ENCODE measurements around the gene USP14. TPM values are rescaled to one million over a fixed set of nuclear protein-coding genes. Genes with fewer than 3 reads are reported as not detected.

Gene USP14
- polyA plus RNA-seq, 3 donors = 8.1 to 22.4 (median 17.5) TPM

DNA sequence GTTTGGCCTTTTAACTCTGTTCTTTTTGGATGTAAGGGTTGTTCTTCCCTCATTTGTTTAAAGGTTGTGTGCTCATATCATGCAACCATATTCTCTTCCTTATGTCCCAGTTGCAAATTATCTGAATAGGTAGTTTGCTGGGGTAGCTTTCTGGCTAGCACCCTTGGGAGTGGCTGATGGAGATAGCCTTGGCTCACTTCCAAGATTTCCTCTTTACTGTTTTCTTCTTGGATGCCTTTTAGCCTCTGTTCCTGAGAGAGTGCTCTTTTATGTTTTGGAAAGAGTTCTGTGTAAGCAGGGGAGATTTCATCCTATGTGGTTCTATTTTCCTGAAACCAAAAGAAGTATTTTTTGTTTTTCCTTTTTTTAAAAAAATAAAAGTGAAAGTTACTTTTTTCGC, 25.4 kb downstream of the USP14 start:
- H2AFZ ChIP-seq (ENCODE audit: insufficient read depth, low read depth, low read length, poor library complexity, severe bottlenecking) = no peak overlapping the region
- TF ChIP-seq, protein P1, sequence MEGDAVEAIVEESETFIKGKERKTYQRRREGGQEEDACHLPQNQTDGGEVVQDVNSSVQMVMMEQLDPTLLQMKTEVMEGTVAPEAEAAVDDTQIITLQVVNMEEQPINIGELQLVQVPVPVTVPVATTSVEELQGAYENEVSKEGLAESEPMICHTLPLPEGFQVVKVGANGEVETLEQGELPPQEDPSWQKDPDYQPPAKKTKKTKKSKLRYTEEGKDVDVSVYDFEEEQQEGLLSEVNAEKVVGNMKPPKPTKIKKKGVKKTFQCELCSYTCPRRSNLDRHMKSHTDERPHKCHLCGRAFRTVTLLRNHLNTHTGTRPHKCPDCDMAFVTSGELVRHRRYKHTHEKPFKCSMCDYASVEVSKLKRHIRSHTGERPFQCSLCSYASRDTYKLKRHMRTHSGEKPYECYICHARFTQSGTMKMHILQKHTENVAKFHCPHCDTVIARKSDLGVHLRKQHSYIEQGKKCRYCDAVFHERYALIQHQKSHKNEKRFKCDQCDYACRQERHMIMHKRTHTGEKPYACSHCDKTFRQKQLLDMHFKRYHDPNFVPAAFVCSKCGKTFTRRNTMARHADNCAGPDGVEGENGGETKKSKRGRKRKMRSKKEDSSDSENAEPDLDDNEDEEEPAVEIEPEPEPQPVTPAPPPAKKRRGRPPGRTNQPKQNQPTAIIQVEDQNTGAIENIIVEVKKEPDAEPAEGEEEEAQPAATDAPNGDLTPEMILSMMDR (IDR thresholded peaks at IDR 0.05) = no peak
- H3K9me3 ChIP-seq (replicated peaks in 1 of 2; ENCODE audit: control insufficient read depth in 1 of 2, insufficient read depth in 1 of 2, low read length in 2 of 2) = no peaks in the 10 kb centered on the region
- H3K4me3 ChIP-seq (replicated peaks in 1 of 3; ENCODE audit: low read depth in 2 of 3, low read length in 3 of 3) = no peak overlapping the region
- Mint-ChIP-seq H3K4me3 (no peak overlapping the region), H3K27me3 (ENCODE audit: low read depth in 3 of 3) (peaks cover 0 to 1% (median 0%) of the 10 kb centered on the region in 3 donors), H3K36me3 (peaks cover 46 to 72% of the 10 kb centered on the region in 2 donors), H3K4me1 (no peaks in the 10 kb centered on the region), H3K9me3 (no peaks in the 10 kb centered on the region), H3K27ac (peak overlapping the region in 3 of 7 donors; percentile 7 to 74 (median 54))
- H3K4me1 ChIP-seq (ENCODE audit: control insufficient read depth in 1 of 2, insufficient read depth in 2 of 2, low read length in 2 of 2) = no peaks in the 10 kb centered on the region
- intact Hi-C loops (cut with micrococcal nuclease) = no loop called here
- H3K9ac ChIP-seq (ENCODE audit: insufficient read depth, low read length, poor library complexity, severe bottlenecking) = no peak overlapping the region
- no peak overlapping the region for H3K27ac ChIP-seq (ENCODE audit: low read depth in 1 of 2, low read length in 2 of 2)
- DNase-seq = no peak
- WGBS (ENCODE audit: insufficient coverage) = no CpG with 5 or more reads among the region's 1 CpG
- peaks cover 10% of the 10 kb centered on the region for H3K79me2 ChIP-seq (ENCODE audit: insufficient read depth, low read length)
- H3K27me3 ChIP-seq (ENCODE audit: control insufficient read depth in 2 of 2, insufficient read depth in 2 of 2, low read length in 2 of 2) = no peaks in the 10 kb centered on the region
- peaks cover 31 to 69% of the 10 kb centered on the region in 2 donors for H3K36me3 ChIP-seq (replicated peaks in 1 of 2; ENCODE audit: control insufficient read depth in 1 of 2, insufficient read depth in 2 of 2, low read length in 2 of 2)
- no peaks in the 10 kb centered on the region for H4K20me1 ChIP-seq (ENCODE audit: insufficient read depth, low read length)
- H3K4me2 ChIP-seq (replicated peaks; ENCODE audit: extremely low read depth, low read length, poor library complexity, severe bottlenecking) = no peak overlapping the region

DNA sequence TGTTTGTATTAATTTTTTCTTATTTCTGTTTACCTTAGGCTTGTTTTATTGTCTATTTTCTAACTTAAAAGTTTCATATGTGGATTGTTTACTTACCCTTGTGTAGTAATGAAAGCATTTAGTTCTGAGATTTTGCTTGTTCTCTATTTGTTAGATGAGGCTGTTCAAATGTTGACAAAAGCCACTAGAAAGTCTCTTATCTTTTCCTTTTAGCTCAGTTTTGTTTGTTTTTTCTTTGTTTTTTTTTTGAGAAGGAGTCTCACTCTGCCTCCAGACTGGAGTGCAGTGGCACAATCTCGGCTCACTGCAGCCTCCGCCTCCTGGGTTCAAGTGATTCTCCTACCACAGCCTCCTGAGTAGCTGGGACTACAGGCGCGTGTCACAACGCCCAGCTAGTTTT, 30.9 kb downstream of the USP14 start:
- Mint-ChIP-seq H3K27ac (peak overlapping the region in 1 of 7 donors; percentile 21), H3K9me3 (no peaks in the 10 kb centered on the region), H3K4me3 (no peak overlapping the region), H3K27me3 (ENCODE audit: low read depth in 3 of 3) (peaks cover 0 to 1% (median 0%) of the 10 kb centered on the region in 3 donors), H3K36me3 (peaks cover 35 to 53% of the 10 kb centered on the region in 2 donors), H3K4me1 (peaks cover 6% of the 10 kb centered on the region)
- Histone ChIP-seq H3K4me3 (replicated peaks in 1 of 3; ENCODE audit: low read depth in 2 of 3, low read length in 3 of 3) (no peak overlapping the region), H3K9me3 (replicated peaks in 1 of 2; ENCODE audit: control insufficient read depth in 1 of 2, insufficient read depth in 1 of 2, low read length in 2 of 2) (no peaks in the 10 kb centered on the region), H3K4me1 (ENCODE audit: control insufficient read depth in 1 of 2, insufficient read depth in 2 of 2, low read length in 2 of 2) (no peaks in the 10 kb centered on the region), H3K9ac (ENCODE audit: insufficient read depth, low read length, poor library complexity, severe bottlenecking) (no peak overlapping the region), H3K4me2 (replicated peaks; ENCODE audit: extremely low read depth, low read length, poor library complexity, severe bottlenecking) (no peak overlapping the region), H4K20me1 (ENCODE audit: insufficient read depth, low read length) (no peaks in the 10 kb centered on the region), H3K36me3 (replicated peaks in 1 of 2; ENCODE audit: control insufficient read depth in 1 of 2, insufficient read depth in 2 of 2, low read length in 2 of 2) (peaks cover 14 to 31% of the 10 kb centered on the region in 2 donors), H3K27ac (ENCODE audit: low read depth in 1 of 2, low read length in 2 of 2) (no peak overlapping the region), H3K79me2 (ENCODE audit: insufficient read depth, low read length) (peaks cover 18% of the 10 kb centered on the region), H2AFZ (ENCODE audit: insufficient read depth, low read depth, low read length, poor library complexity, severe bottlenecking) (no peak overlapping the region), H3K27me3 (ENCODE audit: control insufficient read depth in 2 of 2, insufficient read depth in 2 of 2, low read length in 2 of 2) (no peaks in the 10 kb centered on the region)
- DNase-seq = no peak
- no CpG with 5 or more reads among the region's 5 CpGs for WGBS (ENCODE audit: insufficient coverage)
- intact Hi-C loops (cut with micrococcal nuclease) = no loop called here
- TF ChIP-seq, protein P1 (IDR thresholded peaks at IDR 0.05) = no peak
